ENCODE data around the gene FAM47E. TPM values are rescaled to one million over a fixed set of nuclear protein-coding genes. Genes with fewer than 3 reads are reported as not detected.

Gene FAM47E
- total RNA-seq, result 1.9 TPM
- 1 to 10 TPM in 5 of 8 donors, under 1 TPM in 3; 0.64 to 2.4 (median 1.1) TPM for polyA plus RNA-seq (ENCODE audit: insufficient read depth in 1 of 8, insufficient read length in 8 of 8, low replicate concordance in 1 of 8)
- long read RNA-seq, donor 1, result 0 reads
- long read RNA-seq, donor 2, result 0 reads
- long read RNA-seq, donor 3, result 0 reads
- long read RNA-seq, donor 4, partial matches to known transcripts, result 0 of 1 reads
- long read RNA-seq, donor 4, other reads (novel, unspliced or antisense), result 0 of 1 reads
- long read RNA-seq, donor 5, result 0 reads
- long read RNA-seq, donor 6, result 0 reads
- long read RNA-seq, donor 7, result 0 reads
- long read RNA-seq, donor 8, result 0 reads
- long read RNA-seq, donor 9, result 0 reads
- long read RNA-seq, donor 10, result 0 reads
- long read RNA-seq, donor 11, result 0 reads

- Histone ChIP-seq H3K27me3 (ENCODE audit: control insufficient read depth, insufficient read depth, low read length) (peaks cover 21% of the 10 kb centered on the region), H3K4me3 (ENCODE audit: low read length) (peak within 1 kb of the TSS; percentile 41), H3K4me1 (ENCODE audit: control insufficient read depth, insufficient read depth, low read length) (peaks cover 8% of the 10 kb centered on the region), H3K36me3 (ENCODE audit: control insufficient read depth, insufficient read depth, low read length) (no peaks in the 10 kb centered on the region), H3K9me3 (replicated peaks; ENCODE audit: control insufficient read depth, low read depth, low read length) (no peaks in the 10 kb centered on the region), H3K27ac (ENCODE audit: low read length) (peak within 1 kb of the TSS; percentile 25)
- peak; percentile 61 for DNase-seq
- 2% methylated on average over 62 of the region's 68 CpGs for WGBS (ENCODE audit: insufficient coverage)
These were observed at the start of gene FAM47E for GRCh38 chr4:76251441-76252270. Gene FAM47E (plus strand): TSS chr4:76251721. CDS start chr4:76251747, 26 bp downstream.

- H3K36me3 ChIP-seq (ENCODE audit: control insufficient read depth, insufficient read depth, low read length), result no peaks in the 10 kb centered on the region
- H3K4me1 ChIP-seq (ENCODE audit: control insufficient read depth, insufficient read depth, low read length), result peaks cover 37% of the 10 kb centered on the region
- H3K9me3 ChIP-seq (replicated peaks; ENCODE audit: control insufficient read depth, low read depth, low read length), result no peaks in the 10 kb centered on the region
- peak overlapping the region; percentile 83 for H3K27ac ChIP-seq (ENCODE audit: low read length)
- DNase-seq, result peak; percentile 78
- H3K4me3 ChIP-seq (ENCODE audit: low read length), result no peak overlapping the region
- no peaks in the 10 kb centered on the region for H3K27me3 ChIP-seq (ENCODE audit: control insufficient read depth, insufficient read depth, low read length)
- WGBS (ENCODE audit: insufficient coverage), result 67% methylated on average over 1 of the region's 4 CpGs
These were observed 48.0 kb upstream of the FAM47E start for GRCh38 chr4:76203541-76203940.

- no peaks in the 10 kb centered on the region for H3K27me3 ChIP-seq (ENCODE audit: control insufficient read depth, insufficient read depth, low read length)
- H3K9me3 ChIP-seq (replicated peaks; ENCODE audit: control insufficient read depth, low read depth, low read length), result no peaks in the 10 kb centered on the region
- H3K36me3 ChIP-seq (ENCODE audit: control insufficient read depth, insufficient read depth, low read length), result peaks cover 5% of the 10 kb centered on the region
- H3K4me1 ChIP-seq (ENCODE audit: control insufficient read depth, insufficient read depth, low read length), result peaks cover 34% of the 10 kb centered on the region
- H3K27ac ChIP-seq (ENCODE audit: low read length), result peak overlapping the region; percentile 83
- WGBS (ENCODE audit: insufficient coverage), result no CpG with 5 or more reads among the region's 1 CpG
- H3K4me3 ChIP-seq (ENCODE audit: low read length), result no peak overlapping the region
- DNase-seq, result no peak
These were observed 46.6 kb upstream of the FAM47E start for GRCh38 chr4:76204936-76205335.

GRCh38 chr4:76205476-76205875 is 46.0 kb upstream of the FAM47E start:
- no peak for DNase-seq
- H3K4me1 ChIP-seq (ENCODE audit: control insufficient read depth, insufficient read depth, low read length), result peaks cover 34% of the 10 kb centered on the region
- no peak overlapping the region for H3K27ac ChIP-seq (ENCODE audit: low read length)
- H3K36me3 ChIP-seq (ENCODE audit: control insufficient read depth, insufficient read depth, low read length), result peaks cover 6% of the 10 kb centered on the region
- H3K9me3 ChIP-seq (replicated peaks; ENCODE audit: control insufficient read depth, low read depth, low read length), result no peaks in the 10 kb centered on the region
- H3K4me3 ChIP-seq (ENCODE audit: low read length), result no peak overlapping the region
- H3K27me3 ChIP-seq (ENCODE audit: control insufficient read depth, insufficient read depth, low read length), result no peaks in the 10 kb centered on the region

- H3K36me3 ChIP-seq (ENCODE audit: control insufficient read depth, insufficient read depth, low read length), result peaks cover 6% of the 10 kb centered on the region
- H3K27ac ChIP-seq (ENCODE audit: low read length), result no peak overlapping the region
- 100% methylated on average over 2 of the region's 7 CpGs for WGBS (ENCODE audit: insufficient coverage)
- H3K4me3 ChIP-seq (ENCODE audit: low read length), result no peak overlapping the region
- peaks cover 26% of the 10 kb centered on the region for H3K4me1 ChIP-seq (ENCODE audit: control insufficient read depth, insufficient read depth, low read length)
- no peak for DNase-seq
- no peaks in the 10 kb centered on the region for H3K9me3 ChIP-seq (replicated peaks; ENCODE audit: control insufficient read depth, low read depth, low read length)
- no peaks in the 10 kb centered on the region for H3K27me3 ChIP-seq (ENCODE audit: control insufficient read depth, insufficient read depth, low read length)
These were observed 45.1 kb upstream of the FAM47E start for GRCh38 chr4:76206222-76206942.

- peaks cover 38% of the 10 kb centered on the region for H3K4me1 ChIP-seq (ENCODE audit: control insufficient read depth, insufficient read depth, low read length)
- H3K27ac ChIP-seq (ENCODE audit: low read length), result peak overlapping the region; percentile 94
- peaks cover 6% of the 10 kb centered on the region for H3K36me3 ChIP-seq (ENCODE audit: control insufficient read depth, insufficient read depth, low read length)
- DNase-seq, result no peak
- H3K27me3 ChIP-seq (ENCODE audit: control insufficient read depth, insufficient read depth, low read length), result no peaks in the 10 kb centered on the region
- no peak overlapping the region for H3K4me3 ChIP-seq (ENCODE audit: low read length)
- no peaks in the 10 kb centered on the region for H3K9me3 ChIP-seq (replicated peaks; ENCODE audit: control insufficient read depth, low read depth, low read length)
These were observed 44.0 kb upstream of the FAM47E start for GRCh38 chr4:76207549-76207948.

- Histone ChIP-seq H3K36me3 (ENCODE audit: control insufficient read depth, insufficient read depth, low read length) (peaks cover 6% of the 10 kb centered on the region), H3K27me3 (ENCODE audit: control insufficient read depth, insufficient read depth, low read length) (no peaks in the 10 kb centered on the region), H3K4me3 (ENCODE audit: low read length) (no peak overlapping the region), H3K27ac (ENCODE audit: low read length) (peak overlapping the region; percentile 94), H3K4me1 (ENCODE audit: control insufficient read depth, insufficient read depth, low read length) (peaks cover 36% of the 10 kb centered on the region), H3K9me3 (replicated peaks; ENCODE audit: control insufficient read depth, low read depth, low read length) (no peaks in the 10 kb centered on the region)
- WGBS (ENCODE audit: insufficient coverage), result 20% methylated on average over 5 of the region's 9 CpGs
- DNase-seq, result peak; percentile 91
These were observed 43.3 kb upstream of the FAM47E start for GRCh38 chr4:76208005-76208765.

GRCh38 chr4:76209881-76210280 is 41.6 kb upstream of the FAM47E start:
- peaks cover 6% of the 10 kb centered on the region for H3K36me3 ChIP-seq (ENCODE audit: control insufficient read depth, insufficient read depth, low read length)
- H3K27ac ChIP-seq (ENCODE audit: low read length), result peak overlapping the region; percentile 60
- H3K4me1 ChIP-seq (ENCODE audit: control insufficient read depth, insufficient read depth, low read length), result peaks cover 46% of the 10 kb centered on the region
- DNase-seq, result no peak
- no peaks in the 10 kb centered on the region for H3K27me3 ChIP-seq (ENCODE audit: control insufficient read depth, insufficient read depth, low read length)
- H3K9me3 ChIP-seq (replicated peaks; ENCODE audit: control insufficient read depth, low read depth, low read length), result no peaks in the 10 kb centered on the region
- no peak overlapping the region for H3K4me3 ChIP-seq (ENCODE audit: low read length)
- no CpG with 5 or more reads among the region's 4 CpGs for WGBS (ENCODE audit: insufficient coverage)

GRCh38 chr4:76210452-76210851 is 41.1 kb upstream of the FAM47E start:
- DNase-seq, result no peak

More at GRCh38 chr4:76210452-76210851, 41.1 kb upstream of the FAM47E start:
- no peaks in the 10 kb centered on the region for H3K9me3 ChIP-seq (replicated peaks; ENCODE audit: control insufficient read depth, low read depth, low read length)
- peaks cover 49% of the 10 kb centered on the region for H3K4me1 ChIP-seq (ENCODE audit: control insufficient read depth, insufficient read depth, low read length)
- no peaks in the 10 kb centered on the region for H3K27me3 ChIP-seq (ENCODE audit: control insufficient read depth, insufficient read depth, low read length)
- peaks cover 6% of the 10 kb centered on the region for H3K36me3 ChIP-seq (ENCODE audit: control insufficient read depth, insufficient read depth, low read length)
- H3K4me3 ChIP-seq (ENCODE audit: low read length), result no peak overlapping the region
- peak overlapping the region; percentile 60 for H3K27ac ChIP-seq (ENCODE audit: low read length)
- 80% methylated on average over 2 of the region's 4 CpGs for WGBS (ENCODE audit: insufficient coverage)

Data from muscle of leg (tissue), 16 donors.